MM.1S (cell line): ENCODE measurements around the gene LRRC4C.

Source experiments
- EZH2 ChIP-seq: fragments of 300-600 bp; sonication (generic); optimal IDR thresholded peaks from 2 replicates; pipeline ENCODE3; 2017; ENCODE audit warnings: low read depth, mild to moderate bottlenecking, antibody characterized with exemption, low read length, mixed read lengths
- TF ChIP-seq, protein P1 (sequence below): fragments of 300-600 bp; sonication (generic); IDR thresholded peaks from 2 replicates; pipeline ENCODE4 v1.5.1; 2016; ENCODE audit warnings: antibody characterized with exemption, low read length, mixed read lengths

DNA sequence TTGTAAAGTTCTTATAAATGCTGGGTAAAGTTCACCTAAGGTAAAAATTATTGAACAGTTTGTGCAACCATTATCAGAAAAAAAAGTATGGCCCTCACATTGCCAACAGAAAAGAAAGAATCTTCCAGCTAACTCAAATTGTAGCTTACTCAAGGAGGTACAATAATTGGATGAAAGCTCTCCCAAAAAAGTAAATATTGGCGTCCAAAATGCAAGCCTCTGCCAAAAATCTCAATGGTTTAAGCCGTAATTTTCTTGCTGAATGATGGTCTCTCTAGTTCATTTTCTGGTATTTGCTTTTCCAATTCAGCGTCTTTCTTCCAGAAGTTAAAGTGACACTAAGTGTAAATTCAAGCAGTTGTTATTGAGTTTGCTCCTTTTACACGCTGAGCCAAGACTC is 727.3 kb downstream of the LRRC4C start:
- no peak for TF ChIP-seq EZH2
- TF ChIP-seq, protein P1, sequence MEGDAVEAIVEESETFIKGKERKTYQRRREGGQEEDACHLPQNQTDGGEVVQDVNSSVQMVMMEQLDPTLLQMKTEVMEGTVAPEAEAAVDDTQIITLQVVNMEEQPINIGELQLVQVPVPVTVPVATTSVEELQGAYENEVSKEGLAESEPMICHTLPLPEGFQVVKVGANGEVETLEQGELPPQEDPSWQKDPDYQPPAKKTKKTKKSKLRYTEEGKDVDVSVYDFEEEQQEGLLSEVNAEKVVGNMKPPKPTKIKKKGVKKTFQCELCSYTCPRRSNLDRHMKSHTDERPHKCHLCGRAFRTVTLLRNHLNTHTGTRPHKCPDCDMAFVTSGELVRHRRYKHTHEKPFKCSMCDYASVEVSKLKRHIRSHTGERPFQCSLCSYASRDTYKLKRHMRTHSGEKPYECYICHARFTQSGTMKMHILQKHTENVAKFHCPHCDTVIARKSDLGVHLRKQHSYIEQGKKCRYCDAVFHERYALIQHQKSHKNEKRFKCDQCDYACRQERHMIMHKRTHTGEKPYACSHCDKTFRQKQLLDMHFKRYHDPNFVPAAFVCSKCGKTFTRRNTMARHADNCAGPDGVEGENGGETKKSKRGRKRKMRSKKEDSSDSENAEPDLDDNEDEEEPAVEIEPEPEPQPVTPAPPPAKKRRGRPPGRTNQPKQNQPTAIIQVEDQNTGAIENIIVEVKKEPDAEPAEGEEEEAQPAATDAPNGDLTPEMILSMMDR, result no peak
